Mucosa of descending colon (tissue), 3 donors: ENCODE measurements around the gene TUBE1. TPM values are rescaled to one million over a fixed set of nuclear protein-coding genes. Genes with fewer than 3 reads are reported as not detected.
"Not testable (repeated sequence)": the region's sequence is repeated elsewhere in the genome, so short reads cannot be mapped to it uniquely, and the experiment has no call there.

Experiments used
- ATAC-seq: fragments of 200-7000 bp; cut with Tn5 transposase; one replicate; pipeline ENCODE4 v1.9.1; 2020; ENCODE audit warnings: mild to moderate bottlenecking, moderate library complexity
- DNase-seq, 3 donors: peaks; one replicate each; pipeline ENCODE4 v3.0.0-alpha.2; 2020
- H3K36me3 ChIP-seq: fragments of 200-600 bp; one replicate; pipeline ENCODE4 v1.8.0; 2021; ENCODE audit warnings: low read depth, mild to moderate bottlenecking
- H3K4me1 ChIP-seq: fragments of 200-600 bp; one replicate; pipeline ENCODE4 v1.8.0; 2021; ENCODE audit warnings: low read depth, mild to moderate bottlenecking
- H3K4me3 ChIP-seq: fragments of 200-600 bp; one replicate; pipeline ENCODE4 v1.8.0; 2021; ENCODE audit warnings: mild to moderate bottlenecking
- H3K9me3 ChIP-seq: fragments of 200-600 bp; one replicate; pipeline ENCODE4 v1.8.0; 2021; ENCODE audit warnings: mild to moderate bottlenecking
- CTCF ChIP-seq: fragments of 200-600 bp; IDR thresholded peaks from one replicate; pipeline ENCODE4 v1.8.0; 2022; ENCODE audit warnings: antibody characterized with exemption, mild to moderate bottlenecking
- intact Hi-C, 2 donors: fragments of 100-400 bp; cut with DNase I in 1 of 2; cut with micrococcal nuclease in 1 of 2; formaldehyde crosslinking; loops; one replicate each; pipeline versions ENCODE4 v1.11.0 to v1.11.1; 2022; cut with DNase I, micrococcal nuclease
- total RNA-seq, 3 donors: library from RNA; stranded (reverse); fragmentation: NEBNext Ultra II Directional in 2 of 3; extraction: Animal tissue kit (Norgen Biotek cat#: 25700) in 2 of 3; gene quantifications; one replicate each; pipeline versions ENCODE4 v1.2.1 to v1.2.4, GENCODE V29; 2021 to 2023
- donor health status: DM: no; HTN: no; CAD: no; lungs with moderate emphysema.
- donor health status: DM: no; HTN: no; CAD: no.
- donor health status: DM: no; HTN: yes; CAD: no.

Gene TUBE1
- total RNA-seq, 3 donors from 2014 or later, result 8.8 to 22.8 (median 13.2) TPM

- no peak overlapping the region for H3K4me3 ChIP-seq
- ATAC-seq (no peak), DNase-seq (no peak)
- H3K36me3 ChIP-seq, result no peaks in the 10 kb centered on the region
- no peaks in the 10 kb centered on the region for H3K9me3 ChIP-seq
- intact Hi-C loops, result no loop called here
- no peak for TF ChIP-seq CTCF
- H3K4me1 ChIP-seq, result no peaks in the 10 kb centered on the region
These were observed 22.0 kb upstream of the TUBE1 start for GRCh38 chr6:112109262-112109661.

- Histone ChIP-seq H3K4me3 (no peak overlapping the region), H3K9me3 (no peaks in the 10 kb centered on the region), H3K4me1 (no peaks in the 10 kb centered on the region), H3K36me3 (no peaks in the 10 kb centered on the region)
- no peak for DNase-seq
- intact Hi-C loops, result no loop called here
- no peak for TF ChIP-seq CTCF
- ATAC-seq, result no peak
These were observed 19.3 kb upstream of the TUBE1 start for GRCh38 chr6:112106562-112106961.

- intact Hi-C loops, DNase-seq, H3K9me3 ChIP-seq, H3K4me3 ChIP-seq, H3K36me3 ChIP-seq, ATAC-seq, H3K4me1 ChIP-seq: not testable (repeated sequence)
These were observed 18.7 kb upstream of the TUBE1 start for GRCh38 chr6:112106026-112106425.

- no peak for TF ChIP-seq CTCF
- no peaks in the 10 kb centered on the region for H3K36me3 ChIP-seq
- intact Hi-C loops, result no loop called here
- ATAC-seq (no peak), DNase-seq (no peak)
- H3K9me3 ChIP-seq, result no peaks in the 10 kb centered on the region
- H3K4me3 ChIP-seq, result no peak overlapping the region
- no peaks in the 10 kb centered on the region for H3K4me1 ChIP-seq
These were observed 13.3 kb upstream of the TUBE1 start for GRCh38 chr6:112100561-112100960.

GRCh38 chr6:112096901-112097300 is 9.6 kb upstream of the TUBE1 start:
- Histone ChIP-seq H3K4me3 (no peak overlapping the region), H3K4me1 (no peaks in the 10 kb centered on the region), H3K9me3 (no peaks in the 10 kb centered on the region), H3K36me3 (no peaks in the 10 kb centered on the region)
- TF ChIP-seq CTCF, result no peak
- ATAC-seq (no peak), DNase-seq (no peak)
- intact Hi-C loops, result no loop called here

- no peak for TF ChIP-seq CTCF
- intact Hi-C loops, result no loop called here
- peaks cover 6% of the 10 kb centered on the region for H3K4me1 ChIP-seq
- DNase-seq (no peak), ATAC-seq (no peak)
- H3K9me3 ChIP-seq, result no peaks in the 10 kb centered on the region
- no peaks in the 10 kb centered on the region for H3K36me3 ChIP-seq
- no peak overlapping the region for H3K4me3 ChIP-seq
These were observed 634 bp upstream of the TUBE1 start for GRCh38 chr6:112087916-112088315.
